ENCODE results near the gene CROCC2. TPM values are rescaled to one million over a fixed set of nuclear protein-coding genes. Genes with fewer than 3 reads are reported as not detected.

CROCC2 gene
- total and polyA plus RNA-seq, 2 of the 13 experiments (the other 11 are each of a cell fraction or from before 2014, with no cell fraction given): not detected

DNA sequence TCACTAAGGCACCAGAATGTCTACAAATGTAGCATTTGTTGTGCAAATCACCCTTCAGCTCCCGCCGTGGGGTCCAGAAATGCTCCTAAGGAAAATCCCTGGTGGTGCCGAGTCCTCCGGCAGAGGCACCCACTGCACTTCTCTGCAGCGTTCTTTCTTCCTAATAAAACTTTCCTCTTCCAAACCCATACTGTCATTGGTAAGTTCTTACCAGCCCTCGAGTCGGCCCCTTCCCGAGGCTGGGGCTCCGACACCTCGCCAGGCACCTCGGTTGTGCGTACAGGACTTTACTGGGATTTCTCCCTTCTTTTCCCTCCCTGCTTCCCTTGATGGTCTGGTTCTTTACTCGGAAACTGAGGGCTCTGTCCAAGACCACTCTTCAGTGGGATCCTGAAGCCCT is 47.8 kb upstream of the CROCC2 start:
- Histone ChIP-seq H3K4me1 (ENCODE audit: insufficient read depth, low read length) (peaks cover 59% of the 10 kb centered on the region), H3K36me3 (replicated peaks in 1 of 2; ENCODE audit: control insufficient read depth in 1 of 2, insufficient read depth in 2 of 2, low read length in 2 of 2) (no peaks in the 10 kb centered on the region), H4K20me1 (ENCODE audit: insufficient read depth, low read length) (no peaks in the 10 kb centered on the region), H3K79me2 (ENCODE audit: insufficient read depth, low read length) (no peaks in the 10 kb centered on the region), H3K9me3 (ENCODE audit: low read length) (no peaks in the 10 kb centered on the region), H3K27ac (ENCODE audit: extremely low read length, insufficient read depth, low read length) (peak overlapping the region; percentile 88), H3K4me3 (replicated peaks in 1 of 3; ENCODE audit: insufficient read depth in 1 of 3, low read depth in 2 of 3, low read length in 3 of 3) (no peak overlapping the region), H2AFZ (ENCODE audit: low read length) (no peak overlapping the region), H3K9ac (ENCODE audit: insufficient read depth, low read depth, low read length) (peak overlapping the region; percentile 62; the same call in 1 of the 2 replicates), H3K4me2 (ENCODE audit: low read depth, low read length) (peak overlapping the region; percentile 90; the same call in 1 of the 2 replicates), H3K27me3 (ENCODE audit: control insufficient read depth in 1 of 2, insufficient read depth in 2 of 2, low read length in 2 of 2) (peaks cover 0 to 9% of the 10 kb centered on the region in 2 experiments; a peak in 1 of 5 replicates)
- FAIRE-seq (no peak), DNase-seq (ENCODE audit: low spot score) (no peak), ATAC-seq (no peak)
- intact Hi-C loops (cut with micrococcal nuclease; ENCODE audit: unreplicated experiment): loop anchor here (10.0 kb wide), 1 partner anchor 366 kb away; no protein-coding TSS in a partner anchor
- ChIA-PET POLR2A (interaction anchor here (1.3 to 3.0 kb wide), 10 partner anchors 8 to 366 kb away, joined by 4 to 83 read pairs (median 13); partner anchors contain the start of genes AGXT and MAB21L4), CTCF (ENCODE audit: low intra/inter-chr PET ratio, low total read pairs) (interaction anchor here (2.8 kb wide), 1 partner anchor 56 kb away, joined by 25 read pairs; no protein-coding TSS in a partner anchor)
- in situ Hi-C loops (cut with HindIII; ENCODE audit: extremely low pct_ligation_motif_present, low pct_unique_long_range_greater_than_20kb): loop anchor here (5.0 to 25.0 kb wide), 2 partner anchors 44 to 779 kb away; partner anchors contain the start of genes ATG4B and THAP4
- 89% methylated on average over 13 of the region's 13 CpGs for WGBS (ENCODE audit: low lambda C conversion rate)
- TF ChIP-seq RBM39 (IDR thresholded peaks at IDR 0.05; ENCODE audit: low read depth, low read length, poor library complexity, severe bottlenecking) (no peak), ZNF839 (CRISPR knock-in tag; IDR thresholded peaks at IDR 0.05; ENCODE audit: borderline replicate concordance) (0 out of 2 replicates have a peak, but pooled peaks have one; percentile 3), NFYB (CRISPR knock-in tag; IDR thresholded peaks at IDR 0.05) (no peak), SAFB2 (CRISPR knock-in tag; IDR thresholded peaks at IDR 0.05; ENCODE audit: borderline replicate concordance, low read depth) (no peak), SATB2 (CRISPR knock-in tag; IDR thresholded peaks at IDR 0.05) (no peak), AFF4 (CRISPR knock-in tag; IDR thresholded peaks at IDR 0.05) (no peak)
- no TSS peak for BruUV-seq (replicated peaks)

All from HepG2 (cell line).